GM06990 (cell line): Measurements from ENCODE around the gene OGN.

ENCODE experiments used
- DNase-seq: peaks from one replicate; pipeline ENCODE4 v3.0.0-alpha.2; 2011; ENCODE audit not compliant: insufficient read length; ENCODE audit errors: extremely low read depth
- H3K27me3 ChIP-seq: replicated peaks from 2 replicates; pipeline ENCODE4 v1.6.0; 2011; ENCODE audit warnings: low read length; ENCODE audit not compliant: control insufficient read depth, insufficient read depth
- H3K36me3 ChIP-seq: 2 replicates; pipeline ENCODE4 v1.5.1; 2011; ENCODE audit warnings: low read length; ENCODE audit not compliant: control insufficient read depth, insufficient read depth
- H3K4me3 ChIP-seq: replicated peaks from 2 replicates; pipeline ENCODE4 v1.5.1; 2011; ENCODE audit warnings: low read depth, mild to moderate bottlenecking, control low read depth, low read length
- CTCF ChIP-seq: IDR thresholded peaks from 2 replicates; pipeline ENCODE4 v1.5.1; 2011; ENCODE audit warnings: low read length, control low read depth, mild to moderate bottlenecking, inconsistent platforms; ENCODE audit not compliant: insufficient read depth, poor library complexity, severe bottlenecking

Gene OGN

GRCh38 chr9:92426501-92427145, 22.2 kb upstream of the OGN start:
- no peak for TF ChIP-seq CTCF
- Histone ChIP-seq H3K4me3 (no peak overlapping the region), H3K36me3 (no peaks in the 10 kb centered on the region), H3K27me3 (no peaks in the 10 kb centered on the region)
- no peak for DNase-seq

- DNase-seq, result no peak
- H3K27me3 ChIP-seq, result no peaks in the 10 kb centered on the region
These were observed 21.1 kb upstream of the OGN start for GRCh38 chr9:92425474-92425873.

GRCh38 chr9:92424340-92424739, 20.0 kb upstream of the OGN start, which contains the start of gene OMD:
Gene OMD (minus strand): TSS chr9:92424471. CDS start chr9:92417558, 6,913 bp downstream.
- DNase-seq, result no peak
- H3K4me3 ChIP-seq, result no peak within 1 kb of the TSS
- no peaks in the 10 kb centered on the region for H3K36me3 ChIP-seq
- no peak for TF ChIP-seq CTCF
- H3K27me3 ChIP-seq, result no peaks in the 10 kb centered on the region

More at GRCh38 chr9:92425474-92425873, 21.1 kb upstream of the OGN start:
- Histone ChIP-seq H3K4me3 (no peak overlapping the region), H3K36me3 (no peaks in the 10 kb centered on the region)
- TF ChIP-seq CTCF, result no peak

GRCh38 chr9:92423612-92424011, 19.2 kb upstream of the OGN start:
- Histone ChIP-seq H3K27me3 (no peaks in the 10 kb centered on the region), H3K4me3 (no peak overlapping the region), H3K36me3 (no peaks in the 10 kb centered on the region)
- no peak for TF ChIP-seq CTCF
- DNase-seq, result no peak

GRCh38 chr9:92422611-92423338, 18.4 kb upstream of the OGN start:
- TF ChIP-seq CTCF, result no peak
- no peak for DNase-seq
- Histone ChIP-seq H3K36me3 (no peaks in the 10 kb centered on the region), H3K4me3 (no peak overlapping the region), H3K27me3 (no peaks in the 10 kb centered on the region)
